Liver (tissue), 10 donors: Measurements from ENCODE around the gene KLHL42. TPM values are rescaled to one million over a fixed set of nuclear protein-coding genes. Genes with fewer than 3 reads are reported as not detected.

Source experiments
- DNase-seq: peaks from one replicate; pipeline ENCODE4 v3.0.0-alpha.2; 2017; ENCODE audit warnings: low spot score
- H3K27ac ChIP-seq, 2 donors: one replicate each; pipeline ENCODE4 v1.7.0; 2013; ENCODE audit warnings: inconsistent platforms in 2 of 2, low read length in 2 of 2, control low read depth in 1 of 2, low read depth in 1 of 2, mild to moderate bottlenecking in 1 of 2
- H3K27me3 ChIP-seq, 4 donors: one replicate each; pipeline versions ENCODE4 v1.6.1 to v1.7.0; 2013; ENCODE audit warnings: low read length in 3 of 4, inconsistent platforms in 1 of 4, mild to moderate bottlenecking in 1 of 4, moderate library complexity in 1 of 4; ENCODE audit not compliant: control insufficient read depth in 4 of 4, insufficient read depth in 4 of 4
- H3K36me3 ChIP-seq, 4 donors: one replicate each; pipeline versions ENCODE4 v1.6.1 to v1.7.0; 2013; ENCODE audit warnings: low read length in 3 of 4, mild to moderate bottlenecking in 3 of 4, low read depth in 1 of 4, moderate library complexity in 1 of 4; ENCODE audit not compliant: control insufficient read depth in 4 of 4, insufficient read depth in 3 of 4
- H3K4me1 ChIP-seq, 4 donors: one replicate each; pipeline versions ENCODE4 v1.6.1 to v1.7.0; 2013; ENCODE audit warnings: low read length in 3 of 4, mild to moderate bottlenecking in 3 of 4, moderate library complexity in 1 of 4; ENCODE audit not compliant: control insufficient read depth in 4 of 4, insufficient read depth in 4 of 4
- H3K4me3 ChIP-seq, 3 donors: one replicate each; pipeline versions ENCODE4 v1.6.1 to v1.7.0; 2013; ENCODE audit warnings: low read length in 3 of 3, control low read depth in 1 of 3, low read depth in 1 of 3, mild to moderate bottlenecking in 1 of 3
- H3K9ac ChIP-seq, 2 donors: one replicate each; pipeline ENCODE4 v1.7.0; 2013; ENCODE audit warnings: low read length in 2 of 2, mild to moderate bottlenecking in 2 of 2, moderate library complexity in 2 of 2, control low read depth in 1 of 2, low read depth in 1 of 2
- H3K9me3 ChIP-seq, 4 donors: one replicate each; pipeline versions ENCODE4 v1.6.1 to v1.7.0; 2013; ENCODE audit warnings: low read length in 3 of 4; ENCODE audit not compliant: control insufficient read depth in 4 of 4
- FOXA1 ChIP-seq: IDR thresholded peaks from 2 replicates; pipeline ENCODE4 v1.6.1; 2016; ENCODE audit warnings: antibody characterized with exemption
- FOXA2 ChIP-seq: IDR thresholded peaks from 2 replicates; pipeline ENCODE4 v1.6.1; 2016; ENCODE audit warnings: antibody characterized with exemption
- HNF4A ChIP-seq, 2 donors: conservative IDR thresholded peaks; 2 replicates each; pipeline ENCODE4 v1.6.1; 2016; ENCODE audit warnings: antibody characterized with exemption in 2 of 2, mild to moderate bottlenecking in 2 of 2
- MAX ChIP-seq: IDR thresholded peaks from 2 replicates; pipeline ENCODE4 v1.6.1; 2016; ENCODE audit warnings: antibody characterized with exemption
- RAD21 ChIP-seq, 2 donors: IDR thresholded peaks; 2 replicates each; pipeline ENCODE4 v1.6.1; 2016; ENCODE audit warnings: antibody characterized with exemption in 2 of 2, mild to moderate bottlenecking in 2 of 2
- REST ChIP-seq: IDR thresholded peaks from 2 replicates; pipeline ENCODE4 v1.6.1; 2016; ENCODE audit warnings: antibody characterized with exemption, mild to moderate bottlenecking
- RXRA ChIP-seq, 2 donors: IDR thresholded peaks; 2 replicates each; pipeline ENCODE4 v1.6.1; 2017 to 2018; ENCODE audit warnings: antibody characterized with exemption in 2 of 2, mild to moderate bottlenecking in 1 of 2
- TAF1 ChIP-seq: conservative IDR thresholded peaks from 2 replicates; pipeline ENCODE4 v1.6.1; 2016; ENCODE audit warnings: antibody characterized with exemption, mild to moderate bottlenecking
- YY1 ChIP-seq: IDR thresholded peaks from 2 replicates; pipeline ENCODE4 v1.6.1; 2016; ENCODE audit warnings: antibody characterized with exemption, mild to moderate bottlenecking
- polyA plus RNA-seq, 2 donors: library from polyadenylated mRNA; stranded (reverse) in 1 of 2; unstranded in 1 of 2; fragments of 200-250 nt in 1 of 2; fragments of >200 nt in 1 of 2; fragmentation: Nextera tagmentation in 1 of 2; extraction: Ambion mirVana in 1 of 2; gene quantifications; one replicate each; pipeline versions ENCODE4 v1.2.1 to v1.2.3, GENCODE V29; 2013 to 2015
- small RNA-seq: library from RNA; depleted of rRNA; stranded (forward); fragments of <200 nt; gene quantifications from one replicate; pipeline ENCODE3, GENCODE V24; 2014
- total RNA-seq, 2 donors: library from RNA; depleted of rRNA; stranded (reverse); fragments of >200 nt; gene quantifications; one replicate each; pipeline ENCODE4 v1.2.3, GENCODE V29; 2014
- TF ChIP-seq, protein P1 (sequence below): fragments of 150-350 bp; IDR thresholded peaks from 2 replicates; pipeline ENCODE4 v1.5.1; 2017; ENCODE audit warnings: improper control_type of control experiment, low read depth, low read length; ENCODE audit not compliant: missing input control
- TF ChIP-seq, protein P2 (sequence below): IDR thresholded peaks from 2 replicates; pipeline ENCODE4 v1.6.1; 2016; ENCODE audit warnings: antibody characterized with exemption
- TF ChIP-seq, protein P3 (sequence below): IDR thresholded peaks from 2 replicates; pipeline ENCODE4 v1.6.1; 2016; ENCODE audit warnings: antibody characterized with exemption
- donor health status: healthy.
- donor health status: healthy.
- donor health status: healthy.
- donor health status: healthy.
- donor health status: healthy.

The KLHL42 gene
- total and polyA plus RNA-seq, 4 donors = 3.6 to 13.4 (median 6.4) TPM

- no peak for TF ChIP-seq FOXA1
Observed at GRCh38 chr12:27851311-27851710, 71.3 kb downstream of the KLHL42 start (continued).

DNA sequence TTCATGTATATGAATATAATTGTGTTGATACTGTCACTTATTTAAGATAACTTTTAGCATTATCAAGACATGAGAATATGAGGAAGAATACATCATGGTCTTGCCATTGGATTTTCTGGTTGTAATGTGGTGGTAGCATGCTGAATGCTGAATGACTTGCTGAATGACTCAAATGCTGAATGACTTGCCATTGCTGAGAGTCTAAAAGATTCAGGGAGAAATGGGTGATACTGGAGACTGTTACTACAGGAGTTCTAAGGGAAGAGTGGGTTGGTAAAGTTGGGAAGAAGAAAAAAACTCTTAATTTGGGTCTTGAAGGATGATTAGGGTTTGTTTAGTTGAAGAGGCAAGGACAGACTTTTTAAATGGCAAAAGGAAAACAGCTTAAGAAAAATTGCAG lies 72.1 kb downstream of the KLHL42 start:
- no peaks in the 10 kb centered on the region for H3K27me3 ChIP-seq
- no peak overlapping the region for H3K4me3 ChIP-seq
- no peaks in the 10 kb centered on the region for H3K9me3 ChIP-seq
- no peak overlapping the region for H3K27ac ChIP-seq
- no peak overlapping the region for H3K9ac ChIP-seq
- H3K36me3 ChIP-seq = no peaks in the 10 kb centered on the region
- DNase-seq = no peak
- H3K4me1 ChIP-seq = no peaks in the 10 kb centered on the region
- no peak for TF ChIP-seq MAX
- no peak for TF ChIP-seq FOXA1
- TF ChIP-seq FOXA2 = no peak
- TF ChIP-seq, protein P1, sequence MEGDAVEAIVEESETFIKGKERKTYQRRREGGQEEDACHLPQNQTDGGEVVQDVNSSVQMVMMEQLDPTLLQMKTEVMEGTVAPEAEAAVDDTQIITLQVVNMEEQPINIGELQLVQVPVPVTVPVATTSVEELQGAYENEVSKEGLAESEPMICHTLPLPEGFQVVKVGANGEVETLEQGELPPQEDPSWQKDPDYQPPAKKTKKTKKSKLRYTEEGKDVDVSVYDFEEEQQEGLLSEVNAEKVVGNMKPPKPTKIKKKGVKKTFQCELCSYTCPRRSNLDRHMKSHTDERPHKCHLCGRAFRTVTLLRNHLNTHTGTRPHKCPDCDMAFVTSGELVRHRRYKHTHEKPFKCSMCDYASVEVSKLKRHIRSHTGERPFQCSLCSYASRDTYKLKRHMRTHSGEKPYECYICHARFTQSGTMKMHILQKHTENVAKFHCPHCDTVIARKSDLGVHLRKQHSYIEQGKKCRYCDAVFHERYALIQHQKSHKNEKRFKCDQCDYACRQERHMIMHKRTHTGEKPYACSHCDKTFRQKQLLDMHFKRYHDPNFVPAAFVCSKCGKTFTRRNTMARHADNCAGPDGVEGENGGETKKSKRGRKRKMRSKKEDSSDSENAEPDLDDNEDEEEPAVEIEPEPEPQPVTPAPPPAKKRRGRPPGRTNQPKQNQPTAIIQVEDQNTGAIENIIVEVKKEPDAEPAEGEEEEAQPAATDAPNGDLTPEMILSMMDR = no peak
- TF ChIP-seq HNF4A (conservative IDR thresholded peaks at IDR 0.05) = no peak
- TF ChIP-seq RAD21 (IDR thresholded peaks at IDR 0.05) = no peak
- TF ChIP-seq, protein P2, sequence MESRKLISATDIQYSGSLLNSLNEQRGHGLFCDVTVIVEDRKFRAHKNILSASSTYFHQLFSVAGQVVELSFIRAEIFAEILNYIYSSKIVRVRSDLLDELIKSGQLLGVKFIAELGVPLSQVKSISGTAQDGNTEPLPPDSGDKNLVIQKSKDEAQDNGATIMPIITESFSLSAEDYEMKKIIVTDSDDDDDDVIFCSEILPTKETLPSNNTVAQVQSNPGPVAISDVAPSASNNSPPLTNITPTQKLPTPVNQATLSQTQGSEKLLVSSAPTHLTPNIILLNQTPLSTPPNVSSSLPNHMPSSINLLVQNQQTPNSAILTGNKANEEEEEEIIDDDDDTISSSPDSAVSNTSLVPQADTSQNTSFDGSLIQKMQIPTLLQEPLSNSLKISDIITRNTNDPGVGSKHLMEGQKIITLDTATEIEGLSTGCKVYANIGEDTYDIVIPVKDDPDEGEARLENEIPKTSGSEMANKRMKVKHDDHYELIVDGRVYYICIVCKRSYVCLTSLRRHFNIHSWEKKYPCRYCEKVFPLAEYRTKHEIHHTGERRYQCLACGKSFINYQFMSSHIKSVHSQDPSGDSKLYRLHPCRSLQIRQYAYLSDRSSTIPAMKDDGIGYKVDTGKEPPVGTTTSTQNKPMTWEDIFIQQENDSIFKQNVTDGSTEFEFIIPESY = no peak
- no peak for TF ChIP-seq REST
- no peak for TF ChIP-seq RXRA (IDR thresholded peaks at IDR 0.05)
- TF ChIP-seq TAF1 = no peak
- TF ChIP-seq, protein P3, sequence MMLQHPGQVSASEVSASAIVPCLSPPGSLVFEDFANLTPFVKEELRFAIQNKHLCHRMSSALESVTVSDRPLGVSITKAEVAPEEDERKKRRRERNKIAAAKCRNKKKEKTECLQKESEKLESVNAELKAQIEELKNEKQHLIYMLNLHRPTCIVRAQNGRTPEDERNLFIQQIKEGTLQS = no peak
- TF ChIP-seq YY1 = no peak

Small RNA genes within 50 kb of the gene (small RNA-seq; reads per million reads assigned to genes)
- gene RF00019 = not detected
- gene RF02271 = not detected

Other genes with a start within 250 kb of the KLHL42 start
- gene REP15, start 83.8 kb upstream of the KLHL42 start, total RNA-seq = 1 to 10 TPM; 1.1 to 2.1 TPM
- under 1 TPM; 0.58 to 0.94 TPM for gene REP15, start 83.8 kb upstream of the KLHL42 start, polyA plus RNA-seq
- gene MRPS35, start 69.4 kb upstream of the KLHL42 start, total RNA-seq = 10 to 100 TPM; 27.4 to 64.3 TPM
- gene MRPS35, start 69.4 kb upstream of the KLHL42 start, polyA plus RNA-seq = 10 to 100 TPM; 46.9 to 51.9 TPM
- gene MANSC4, start within 50 bp of the KLHL42 start, total RNA-seq = not detected
- gene MANSC4, start within 50 bp of the KLHL42 start, polyA plus RNA-seq = not detected
- not detected for gene PTHLH, start 192.5 kb downstream of the KLHL42 start, total RNA-seq
- not detected for gene PTHLH, start 192.5 kb downstream of the KLHL42 start, polyA plus RNA-seq